Endodermal cell (in vitro differentiated cells): ENCODE results near the gene ZNF211. TPM values are rescaled to one million over a fixed set of nuclear protein-coding genes. Genes with fewer than 3 reads are reported as not detected.

ENCODE experiments used
- DNase-seq: peaks from one replicate; pipeline ENCODE4 v3.0.0-alpha.2; 2017
- H3K27ac ChIP-seq: 2 replicates; pipeline ENCODE4 v1.5.1; 2013; ENCODE audit warnings: mild to moderate bottlenecking, low read depth, low read length, moderate library complexity
- H3K27me3 ChIP-seq: 2 replicates; pipeline ENCODE4 v1.6.1; 2013; ENCODE audit warnings: mild to moderate bottlenecking, low read length, moderate library complexity; ENCODE audit not compliant: insufficient read depth, control insufficient read depth, poor library complexity, severe bottlenecking
- H3K36me3 ChIP-seq: 2 replicates; pipeline ENCODE4 v1.7.0; 2013; ENCODE audit warnings: mild to moderate bottlenecking, low read length, moderate library complexity; ENCODE audit not compliant: control insufficient read depth, insufficient read depth
- H3K4me1 ChIP-seq: one replicate; pipeline ENCODE4 v1.7.0; 2013; ENCODE audit warnings: low read length; ENCODE audit not compliant: control insufficient read depth, insufficient read depth
- H3K4me3 ChIP-seq: 2 replicates; pipeline ENCODE4 v1.5.1; 2013; ENCODE audit warnings: mild to moderate bottlenecking, low read length, moderate library complexity
- H3K9ac ChIP-seq: 2 replicates; pipeline ENCODE4 v1.6.1; 2013; ENCODE audit warnings: mild to moderate bottlenecking, low read length, moderate library complexity; ENCODE audit not compliant: poor library complexity, severe bottlenecking; ENCODE audit errors: extremely low read depth
- H3K9me3 ChIP-seq: 2 replicates; pipeline ENCODE4 v1.6.1; 2013; ENCODE audit warnings: mild to moderate bottlenecking, low read length, moderate library complexity; ENCODE audit not compliant: control insufficient read depth
- H3K27ac Mint-ChIP-seq: 2 replicates; pipeline ENCODE4 v1.8.0; 2020; ENCODE audit warnings: mixed read lengths
- H3K27me3 Mint-ChIP-seq: 2 replicates; pipeline ENCODE4 v1.8.0; 2021; ENCODE audit warnings: mild to moderate bottlenecking, mixed read lengths; ENCODE audit not compliant: insufficient read depth
- H3K36me3 Mint-ChIP-seq: 2 replicates; pipeline ENCODE4 v1.8.0; 2020; ENCODE audit warnings: low read depth, mixed read lengths
- H3K4me1 Mint-ChIP-seq: 2 replicates; pipeline ENCODE4 v1.8.0; 2020; ENCODE audit warnings: mixed read lengths
- H3K4me3 Mint-ChIP-seq: 2 replicates; pipeline ENCODE4 v1.8.0; 2020; ENCODE audit warnings: mild to moderate bottlenecking, moderate library complexity, mixed read lengths
- H3K9me3 Mint-ChIP-seq: 2 replicates; pipeline ENCODE4 v1.8.0; 2020; ENCODE audit warnings: mild to moderate bottlenecking, mixed read lengths
- WGBS, 2 experiments: methylation state at CpG; one replicate each; pipeline versions ENCODE4 v1.1.5 to v1.1.7; 2013; ENCODE audit warnings: missing lambda C conversion rate in 2 of 2, mixed read lengths in 1 of 2; ENCODE audit not compliant: insufficient coverage in 1 of 2, insufficient read length in 1 of 2; 5-methylcytosine and 5-hydroxymethylcytosine counted together
- total RNA-seq, 2 donors: library from RNA; stranded (reverse); fragmentation: NEBNext Ultra II Directional in 1 of 2; extraction: Animal tissue kit (Norgen Biotek cat#: 25700) in 1 of 2; gene quantifications; 2 replicates in 1 of 2; 3 replicates in 1 of 2; pipeline ENCODE4 v1.2.1, GENCODE V29; 2021
- TF ChIP-seq, protein P1 (sequence below): fragments of 200-600 bp; sonication (generic); conservative IDR thresholded peaks from 2 replicates; pipeline ENCODE4 v1.5.0; 2021; ENCODE audit warnings: antibody characterized with exemption, mild to moderate bottlenecking

Gene ZNF211
- total RNA-seq, 2 donors from 2014 or later = 17.4 to 20.7 TPM

DNA sequence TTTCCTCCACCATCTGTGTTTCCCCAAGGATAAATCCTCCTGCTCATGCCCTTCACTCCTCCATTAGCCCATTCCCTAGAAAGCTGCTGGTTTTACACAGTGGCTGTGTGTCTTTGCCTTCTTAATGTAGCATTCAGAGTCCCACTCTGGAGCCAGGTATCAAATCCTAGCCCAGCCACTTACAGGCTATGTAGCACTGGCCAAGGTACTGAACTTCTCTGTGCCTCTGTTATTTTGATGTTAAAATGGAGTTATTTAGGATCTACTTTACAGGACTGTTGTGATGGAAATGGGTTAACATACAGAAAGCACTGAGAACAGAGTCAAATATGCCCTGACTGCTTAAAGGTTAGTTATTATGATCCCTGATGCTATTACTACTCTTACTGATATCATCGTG lies 34.3 kb downstream of the ZNF211 start:
- H3K4me3 Mint-ChIP-seq = no peak overlapping the region
- H3K4me1 Mint-ChIP-seq = no peaks in the 10 kb centered on the region
- Histone ChIP-seq H3K27ac (no peak overlapping the region), H3K27me3 (peaks cover 23% of the 10 kb centered on the region), H3K36me3 (no peaks in the 10 kb centered on the region), H3K4me3 (no peak overlapping the region), H3K4me1 (no peaks in the 10 kb centered on the region), H3K9ac (no peak overlapping the region), H3K9me3 (no peaks in the 10 kb centered on the region)
- 57 to 78% methylated on average over 1 of the region's 1 CpG for WGBS, 2 experiments
- H3K36me3 Mint-ChIP-seq = no peaks in the 10 kb centered on the region
- DNase-seq = no peak
- no peaks in the 10 kb centered on the region for H3K9me3 Mint-ChIP-seq
- TF ChIP-seq, protein P1, sequence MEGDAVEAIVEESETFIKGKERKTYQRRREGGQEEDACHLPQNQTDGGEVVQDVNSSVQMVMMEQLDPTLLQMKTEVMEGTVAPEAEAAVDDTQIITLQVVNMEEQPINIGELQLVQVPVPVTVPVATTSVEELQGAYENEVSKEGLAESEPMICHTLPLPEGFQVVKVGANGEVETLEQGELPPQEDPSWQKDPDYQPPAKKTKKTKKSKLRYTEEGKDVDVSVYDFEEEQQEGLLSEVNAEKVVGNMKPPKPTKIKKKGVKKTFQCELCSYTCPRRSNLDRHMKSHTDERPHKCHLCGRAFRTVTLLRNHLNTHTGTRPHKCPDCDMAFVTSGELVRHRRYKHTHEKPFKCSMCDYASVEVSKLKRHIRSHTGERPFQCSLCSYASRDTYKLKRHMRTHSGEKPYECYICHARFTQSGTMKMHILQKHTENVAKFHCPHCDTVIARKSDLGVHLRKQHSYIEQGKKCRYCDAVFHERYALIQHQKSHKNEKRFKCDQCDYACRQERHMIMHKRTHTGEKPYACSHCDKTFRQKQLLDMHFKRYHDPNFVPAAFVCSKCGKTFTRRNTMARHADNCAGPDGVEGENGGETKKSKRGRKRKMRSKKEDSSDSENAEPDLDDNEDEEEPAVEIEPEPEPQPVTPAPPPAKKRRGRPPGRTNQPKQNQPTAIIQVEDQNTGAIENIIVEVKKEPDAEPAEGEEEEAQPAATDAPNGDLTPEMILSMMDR = no peak
- H3K27ac Mint-ChIP-seq = no peak overlapping the region
- H3K27me3 Mint-ChIP-seq = peaks cover 28% of the 10 kb centered on the region

DNA sequence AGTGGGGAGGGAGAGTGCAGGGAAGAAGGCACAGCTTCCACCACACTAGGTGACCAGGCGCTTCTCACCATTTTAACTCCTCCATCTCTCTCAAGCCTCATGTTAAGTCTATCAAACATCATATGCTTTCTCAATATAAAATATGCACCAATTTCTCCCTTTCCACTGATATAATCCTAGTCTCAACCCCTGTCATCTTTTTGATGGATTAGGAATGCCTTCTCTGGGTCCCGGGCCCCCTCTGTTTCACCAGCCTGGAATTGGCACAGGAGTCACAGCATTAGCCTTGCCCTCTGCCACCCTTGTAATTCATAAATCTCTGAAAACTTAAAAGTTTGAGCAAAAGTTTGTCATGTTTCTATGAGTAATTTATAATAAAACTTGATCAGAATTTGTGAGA lies 35.7 kb downstream of the ZNF211 start, which contains the start of gene ZSCAN4:
Gene ZSCAN4, plus strand, starts transcription at position 301 of the 400 bp plus-strand sequence. CDS start 7,211 bp downstream, outside the sequence.
- WGBS, 2 experiments = 88% methylated on average over 2 of the region's 2 CpGs; no CpG with 5 or more reads in 1 of the 2 experiments
- no peaks in the 10 kb centered on the region for H3K9me3 Mint-ChIP-seq
- no peak within 1 kb of the TSS for H3K4me3 Mint-ChIP-seq
- H3K36me3 Mint-ChIP-seq = no peaks in the 10 kb centered on the region
- DNase-seq = no peak
- TF ChIP-seq, protein P1 = no peak
- no peaks in the 10 kb centered on the region for H3K36me3 ChIP-seq
- H3K4me1 Mint-ChIP-seq = no peaks in the 10 kb centered on the region
- no peak within 1 kb of the TSS for H3K9ac ChIP-seq
- H3K27ac Mint-ChIP-seq = no peak within 1 kb of the TSS
- H3K27me3 ChIP-seq = peaks cover 23% of the 10 kb centered on the region
- no peaks in the 10 kb centered on the region for H3K9me3 ChIP-seq
- H3K4me3 ChIP-seq = no peak within 1 kb of the TSS
- H3K27ac ChIP-seq = no peak within 1 kb of the TSS
- peaks cover 25% of the 10 kb centered on the region for H3K27me3 Mint-ChIP-seq
- H3K4me1 ChIP-seq = no peaks in the 10 kb centered on the region

DNA sequence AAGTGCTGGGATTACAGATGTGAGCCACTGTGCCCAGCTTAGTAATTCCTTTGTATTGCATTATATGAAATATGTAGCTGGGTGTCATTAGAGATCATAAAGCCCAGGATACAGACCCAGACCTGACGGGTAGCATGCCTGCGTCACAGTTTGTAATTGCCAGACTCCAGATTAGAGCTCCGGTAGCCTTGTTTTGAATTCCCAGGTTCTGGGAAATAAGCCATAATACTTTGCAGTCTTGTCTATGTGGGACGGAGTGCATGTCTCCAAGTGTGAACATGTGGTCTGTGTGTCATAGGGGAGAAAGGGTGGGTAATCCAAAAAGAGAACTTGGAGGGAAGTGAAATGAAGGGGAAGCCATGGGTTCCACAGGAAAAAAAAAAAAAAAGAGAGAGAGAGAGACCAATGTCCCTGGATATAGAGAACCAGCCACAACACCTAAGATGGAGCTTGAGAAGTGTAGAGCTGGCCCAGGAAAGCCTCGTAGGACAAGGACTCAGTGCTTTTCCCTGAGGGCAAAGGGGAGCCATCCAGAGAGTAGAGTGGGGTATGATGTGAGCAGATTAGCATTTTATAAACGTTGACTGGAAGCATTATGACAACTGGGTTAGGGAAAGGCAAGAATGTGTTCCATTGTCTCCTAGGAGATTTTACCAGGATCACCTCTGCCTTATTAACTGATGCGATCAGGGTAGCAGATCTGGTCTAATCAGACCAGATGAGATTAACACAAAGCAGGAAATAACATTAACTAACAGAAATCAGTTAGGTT lies 38.3 kb downstream of the ZNF211 start:
- no peak for DNase-seq
- H3K4me1 ChIP-seq = no peaks in the 10 kb centered on the region
- no peaks in the 10 kb centered on the region for H3K36me3 ChIP-seq
- Mint-ChIP-seq H3K4me1 (no peaks in the 10 kb centered on the region), H3K9me3 (no peaks in the 10 kb centered on the region), H3K27ac (no peak overlapping the region), H3K27me3 (peaks cover 35% of the 10 kb centered on the region), H3K36me3 (no peaks in the 10 kb centered on the region), H3K4me3 (no peak overlapping the region)
- TF ChIP-seq, protein P1 = no peak
- H3K9me3 ChIP-seq = no peaks in the 10 kb centered on the region
- no peak overlapping the region for H3K27ac ChIP-seq
- WGBS, 2 experiments = 76 to 78% methylated on average over 7 of the region's 7 CpGs
- H3K9ac ChIP-seq = no peak overlapping the region
- H3K27me3 ChIP-seq = peaks cover 35% of the 10 kb centered on the region
- no peak overlapping the region for H3K4me3 ChIP-seq
